GM12801 (cell line): ENCODE results near the gene MOBP.

Source experiments
- CTCF ChIP-seq: IDR thresholded peaks from one replicate; pipeline ENCODE4 v1.5.1; 2011; ENCODE audit warnings: control low read depth; ENCODE audit not compliant: insufficient read length; ENCODE audit errors: extremely low read depth

MOBP gene

GRCh38 chr3:39502838-39503145, 35.3 kb downstream of the MOBP start:
- no peak for TF ChIP-seq CTCF

- no peak for TF ChIP-seq CTCF
Measured at GRCh38 chr3:39505866-39506742, 38.6 kb downstream of the MOBP start.

- TF ChIP-seq CTCF: no peak
Measured at GRCh38 chr3:39506863-39507262, 39.4 kb downstream of the MOBP start.

GRCh38 chr3:39513791-39514369, 46.4 kb downstream of the MOBP start:
- TF ChIP-seq CTCF: no peak

- no peak for TF ChIP-seq CTCF
Measured at GRCh38 chr3:39515681-39516441, 48.4 kb downstream of the MOBP start.

- TF ChIP-seq CTCF: no peak
Measured at GRCh38 chr3:39519103-39519502, 51.6 kb downstream of the MOBP start.

GRCh38 chr3:39519554-39520288, 52.2 kb downstream of the MOBP start:
- no peak for TF ChIP-seq CTCF
